Thyroid gland (tissue), 4 donors: ENCODE results near the gene CCDC158. TPM values are rescaled to one million over a fixed set of nuclear protein-coding genes. Genes with fewer than 3 reads are reported as not detected.
"Not testable (repeated sequence)": the region's sequence is repeated elsewhere in the genome, so short reads cannot be mapped to it uniquely, and the experiment has no call there.

ENCODE experiments used
- DNase-seq, 2 donors: peaks; one replicate each; pipeline ENCODE4 v3.0.0-alpha.2; 2019
- H3K27ac ChIP-seq, 3 donors: fragments of 200-600 bp; sonication (generic); 1 replicate in 2 of 3; 2 replicates in 1 of 3; pipeline ENCODE4 v1.5.1; 2016 to 2019; ENCODE audit warnings: mild to moderate bottlenecking in 1 of 3, moderate library complexity in 1 of 3
- H3K27me3 ChIP-seq: fragments of 200-600 bp; sonication (generic); one replicate; pipeline ENCODE4 v1.5.1; 2019
- H3K36me3 ChIP-seq, 2 donors: fragments of 200-600 bp; sonication (generic); one replicate each; pipeline ENCODE4 v1.5.1; 2016 to 2019
- H3K4me1 ChIP-seq, 2 donors: fragments of 200-600 bp; sonication (generic); one replicate each; pipeline ENCODE4 v1.5.1; 2017 to 2019
- H3K4me3 ChIP-seq, 3 donors: fragments of 200-600 bp; sonication (generic); replicated peaks in 1 of 3; 1 replicate in 2 of 3; 2 replicates in 1 of 3; pipeline ENCODE4 v1.5.1; 2016; ENCODE audit warnings: mild to moderate bottlenecking in 1 of 3
- H3K9me3 ChIP-seq: fragments of 200-600 bp; sonication (generic); one replicate; pipeline ENCODE4 v1.5.1; 2017
- CTCF ChIP-seq, 6 experiments: fragments of 200-600 bp in 3 of 6; fragments of 450-650 bp in 3 of 6; sonication (generic) in 3 of 6; IDR thresholded peaks; one replicate each; pipeline ENCODE4 v1.5.1; 2016 to 2019; ENCODE audit warnings: antibody characterized with exemption in 6 of 6, mild to moderate bottlenecking in 2 of 6, inconsistent platforms in 1 of 6, moderate library complexity in 1 of 6
- POLR2A ChIP-seq, 2 donors: fragments of 450-650 bp; IDR thresholded peaks; one replicate each; pipeline ENCODE4 v1.6.1; 2017; ENCODE audit warnings: antibody characterized with exemption in 2 of 2, mild to moderate bottlenecking in 2 of 2, moderate library complexity in 1 of 2
- WGBS, 2 donors: methylation state at CpG; one replicate each; pipeline ENCODE4 v1.1.5; 2017; 5-methylcytosine and 5-hydroxymethylcytosine counted together
- intact Hi-C: fragments of 100-400 bp; cut with DNase I; formaldehyde crosslinking; loops from one replicate; pipeline ENCODE4 v1.15.1; 2023
- total RNA-seq, 4 donors: library from RNA; depleted of rRNA; stranded (reverse); fragments of >200 nt; gene quantifications; one replicate each; pipeline ENCODE4 v1.2.3, GENCODE V29; 2016

CCDC158 gene
- total RNA-seq, 4 donors from 2014 or later, result 2.0 to 5.8 (median 3.5) TPM

GRCh38 chr4:76292730-76293129 is 128.2 kb downstream of the CCDC158 start:
- Histone ChIP-seq H3K9me3 (no peaks in the 10 kb centered on the region), H3K27ac (no peak overlapping the region), H3K36me3 (no peaks in the 10 kb centered on the region), H3K4me3 (no peak overlapping the region), H3K27me3 (no peaks in the 10 kb centered on the region), H3K4me1 (no peaks in the 10 kb centered on the region)
- intact Hi-C loops, result no loop called here
- no peak for DNase-seq
- TF ChIP-seq CTCF (IDR thresholded peaks at IDR 0.05) (no peak), POLR2A (IDR thresholded peaks at IDR 0.05) (no peak)
- 88 to 91% methylated on average over 3 of the region's 3 CpGs for WGBS, 2 donors

GRCh38 chr4:76287811-76288210 is 133.1 kb downstream of the CCDC158 start:
- H3K27me3 ChIP-seq, H3K27ac ChIP-seq, H3K9me3 ChIP-seq, DNase-seq, H3K4me3 ChIP-seq, intact Hi-C loops, H3K36me3 ChIP-seq, H3K4me1 ChIP-seq: not testable (repeated sequence)
- WGBS, 2 donors, result 86 to 91% methylated on average over 3 of the region's 3 CpGs

- Histone ChIP-seq H3K36me3 (no peaks in the 10 kb centered on the region), H3K27ac (no peak overlapping the region), H3K27me3 (no peaks in the 10 kb centered on the region), H3K4me1 (no peaks in the 10 kb centered on the region), H3K4me3 (no peak overlapping the region), H3K9me3 (no peaks in the 10 kb centered on the region)
- intact Hi-C loops, result no loop called here
- WGBS, 2 donors, result 86 to 93% methylated on average over 4 of the region's 4 CpGs
- no peak for DNase-seq
- TF ChIP-seq POLR2A (IDR thresholded peaks at IDR 0.05) (no peak), CTCF (IDR thresholded peaks at IDR 0.05) (no peak)
Measured at GRCh38 chr4:76283900-76284299, 137.0 kb downstream of the CCDC158 start.

DNA sequence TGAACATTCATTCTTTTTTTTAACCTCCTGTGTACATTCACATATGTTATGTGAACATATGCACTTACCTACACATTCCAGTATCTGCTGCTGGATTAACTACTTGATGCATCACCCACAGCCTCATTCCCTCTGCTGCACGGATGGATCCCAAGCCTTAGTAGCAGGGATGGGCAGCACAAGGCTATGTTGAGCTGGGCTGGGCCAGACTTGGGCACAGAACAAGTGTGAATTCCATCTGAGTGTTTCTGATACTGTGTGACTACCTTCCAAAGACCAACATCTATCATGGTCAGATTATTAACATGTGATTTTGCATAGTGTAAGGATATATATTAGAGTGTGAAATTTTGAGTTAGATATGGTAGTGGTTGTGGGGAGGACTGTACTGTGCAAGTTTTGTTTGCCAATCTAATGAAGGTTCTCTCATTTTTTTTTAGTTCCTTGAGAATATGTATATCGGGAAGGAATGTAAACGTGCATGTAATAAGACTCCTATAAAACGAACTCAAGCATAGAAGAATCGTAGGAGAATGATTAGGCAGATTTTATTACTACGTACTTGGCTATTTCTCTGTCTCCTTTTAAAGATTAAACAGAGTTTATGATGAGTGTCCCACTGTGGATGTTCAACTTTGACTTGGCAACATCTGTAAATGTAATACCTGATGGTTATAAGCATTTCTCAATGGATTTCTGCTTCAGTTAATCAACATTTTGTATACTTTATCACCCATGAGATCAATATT is 137.8 kb downstream of the CCDC158 start:
- intact Hi-C loops, result no loop called here
- no peak for TF ChIP-seq POLR2A (IDR thresholded peaks at IDR 0.05)
- Histone ChIP-seq H3K27ac (no peak overlapping the region), H3K27me3 (no peaks in the 10 kb centered on the region), H3K36me3 (no peaks in the 10 kb centered on the region), H3K4me3 (no peak overlapping the region), H3K9me3 (no peaks in the 10 kb centered on the region), H3K4me1 (no peaks in the 10 kb centered on the region)
- WGBS, 2 donors, result 85 to 89% methylated on average over 6 of the region's 6 CpGs
- no peak for DNase-seq

DNA sequence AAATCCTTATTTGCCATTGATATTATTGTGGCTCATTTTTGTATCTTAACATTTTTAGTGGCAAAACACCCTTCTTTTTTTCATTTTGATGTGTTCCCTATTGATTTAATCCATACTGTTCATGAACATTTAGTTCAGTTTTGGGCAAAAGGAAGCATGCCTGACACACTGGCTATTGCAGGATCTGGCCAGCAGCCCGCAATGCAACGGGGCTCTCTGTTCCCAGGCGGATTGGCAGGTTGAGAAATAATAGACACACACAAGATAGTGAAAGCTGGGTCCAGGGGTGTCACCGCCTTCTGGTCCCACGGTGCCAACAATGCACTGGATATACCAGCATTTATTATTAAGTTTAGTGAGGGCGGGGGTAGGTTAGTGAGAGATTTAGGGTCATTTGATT is 139.3 kb downstream of the CCDC158 start:
- intact Hi-C loops, H3K36me3 ChIP-seq, H3K27ac ChIP-seq, H3K27me3 ChIP-seq, H3K4me1 ChIP-seq, H3K9me3 ChIP-seq, H3K4me3 ChIP-seq, DNase-seq: not testable (repeated sequence)
- 80 to 86% methylated on average over 6 of the region's 6 CpGs for WGBS, 2 donors

- intact Hi-C loops, result no loop called here
- DNase-seq, result no peak
- WGBS, 2 donors, result 89 to 91% methylated on average over 6 of the region's 6 CpGs
- H3K4me3 ChIP-seq, result no peak overlapping the region
- no peaks in the 10 kb centered on the region for H3K27me3 ChIP-seq
- H3K36me3 ChIP-seq, result no peaks in the 10 kb centered on the region
- H3K9me3 ChIP-seq, result no peaks in the 10 kb centered on the region
- TF ChIP-seq CTCF (IDR thresholded peaks at IDR 0.05) (no peak), POLR2A (IDR thresholded peaks at IDR 0.05) (no peak)
- H3K4me1 ChIP-seq, result no peaks in the 10 kb centered on the region
- no peak overlapping the region for H3K27ac ChIP-seq
Measured at GRCh38 chr4:76280488-76281441, 140.2 kb downstream of the CCDC158 start.
